Stimulated activated CD8-positive, alpha-beta memory T cell treated with anti-CD3 and anti-CD28 coated beads, Interleukin-2, amount 100 ng/mL, for 48 hours (primary cell): ENCODE results near the gene SIAH1.
"Not testable (repeated sequence)": the region's sequence is repeated elsewhere in the genome, so short reads cannot be mapped to it uniquely, and the experiment has no call there.

ENCODE experiments used
- DNase-seq, 2 donors: peaks; one replicate each; pipeline ENCODE4 v3.0.0-alpha.2; 2020; ENCODE audit warnings: low read depth in 2 of 2

SIAH1 gene

GRCh38 chr16:48385253-48386150, at the start of gene SIAH1:
SIAH1 (minus strand) TSS chr16:48385413; CDS start chr16:48362428, 22,985 bp downstream.
- DNase-seq, result peak; percentile 81

GRCh38 chr16:48434653-48435317, 49.6 kb upstream of the SIAH1 start:
- no peak for DNase-seq

GRCh38 chr16:48433850-48434530, 48.8 kb upstream of the SIAH1 start:
- DNase-seq, result no peak

- no peak for DNase-seq
Measured at GRCh38 chr16:48433116-48433849, 48.1 kb upstream of the SIAH1 start.

GRCh38 chr16:48432136-48432535, 46.9 kb upstream of the SIAH1 start:
- no peak for DNase-seq

GRCh38 chr16:48430890-48431289, 45.7 kb upstream of the SIAH1 start:
- DNase-seq, result no peak

GRCh38 chr16:48426244-48427141, 41.3 kb upstream of the SIAH1 start:
- no peak for DNase-seq

- DNase-seq, result no peak
Measured at GRCh38 chr16:48422537-48422936, 37.3 kb upstream of the SIAH1 start.

- no peak for DNase-seq
Measured at GRCh38 chr16:48421741-48422140, 36.5 kb upstream of the SIAH1 start.

GRCh38 chr16:48420437-48420836, 35.2 kb upstream of the SIAH1 start:
- no peak for DNase-seq

GRCh38 chr16:48416617-48417016, 31.4 kb upstream of the SIAH1 start:
- DNase-seq, result not testable (repeated sequence)

- no peak for DNase-seq
Measured at GRCh38 chr16:48413272-48413671, 28.1 kb upstream of the SIAH1 start.

- no peak for DNase-seq
Measured at GRCh38 chr16:48409839-48410632, 24.8 kb upstream of the SIAH1 start.

- DNase-seq, result no peak
Measured at GRCh38 chr16:48408688-48409087, 23.5 kb upstream of the SIAH1 start.

GRCh38 chr16:48405907-48406306, 20.7 kb upstream of the SIAH1 start:
- DNase-seq, result no peak

GRCh38 chr16:48405153-48405552, 19.9 kb upstream of the SIAH1 start:
- DNase-seq, result no peak

- DNase-seq, result not testable (repeated sequence)
Measured at GRCh38 chr16:48402547-48402946, 17.3 kb upstream of the SIAH1 start.

- DNase-seq, result no peak
Measured at GRCh38 chr16:48395375-48395774, 10.2 kb upstream of the SIAH1 start.

GRCh38 chr16:48394355-48394703, 9.1 kb upstream of the SIAH1 start:
- no peak for DNase-seq
